ENCODE data around the gene NPR1.
"Not testable (repeated sequence)": the region's sequence is repeated elsewhere in the genome, so short reads cannot be mapped to it uniquely, and the experiment has no call there.

Gene NPR1

DNA sequence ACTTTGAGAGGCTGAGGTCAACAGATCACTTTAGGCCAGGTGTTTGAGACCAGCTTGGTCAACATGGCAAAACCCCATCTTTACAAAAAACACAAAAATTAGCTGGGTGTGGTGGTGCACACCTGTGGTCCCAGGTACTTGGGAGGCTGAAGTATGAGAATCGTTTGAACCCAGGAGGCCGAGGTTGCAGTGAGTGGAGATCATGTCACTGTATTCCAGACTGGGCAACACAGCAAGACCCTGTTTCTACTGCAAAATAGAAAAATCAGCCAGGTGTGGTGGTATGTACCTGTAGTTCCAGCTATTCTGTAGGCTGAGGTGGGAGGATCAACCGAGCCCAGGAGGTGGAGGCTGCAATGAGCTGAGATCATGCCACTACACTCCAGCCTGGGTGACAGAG lies 45.2 kb downstream of the NPR1 start:
- no peak for DNase-seq (ENCODE audit: low read depth in 2 of 2)

DNA sequence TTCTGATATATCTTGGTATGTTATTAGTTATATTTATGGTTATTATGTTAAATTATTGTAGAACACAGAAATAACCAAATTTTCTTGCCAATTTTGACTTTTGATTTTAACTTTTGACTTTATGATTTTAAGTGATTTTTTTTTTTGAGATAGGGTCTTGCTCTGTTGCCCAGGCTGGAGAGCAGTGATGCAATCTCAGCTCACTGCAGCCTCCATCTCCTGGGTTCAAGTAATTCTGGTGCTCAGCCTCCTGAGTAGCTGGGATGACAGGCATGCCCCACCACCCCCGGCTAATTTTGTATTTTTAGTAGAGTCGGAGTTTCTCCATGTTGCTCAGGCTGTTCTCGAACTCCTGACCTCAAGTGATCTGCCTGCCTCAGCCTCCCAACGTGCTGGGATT lies 46.1 kb downstream of the NPR1 start:
- not testable (repeated sequence) for DNase-seq (ENCODE audit: low read depth in 2 of 2)

DNA sequence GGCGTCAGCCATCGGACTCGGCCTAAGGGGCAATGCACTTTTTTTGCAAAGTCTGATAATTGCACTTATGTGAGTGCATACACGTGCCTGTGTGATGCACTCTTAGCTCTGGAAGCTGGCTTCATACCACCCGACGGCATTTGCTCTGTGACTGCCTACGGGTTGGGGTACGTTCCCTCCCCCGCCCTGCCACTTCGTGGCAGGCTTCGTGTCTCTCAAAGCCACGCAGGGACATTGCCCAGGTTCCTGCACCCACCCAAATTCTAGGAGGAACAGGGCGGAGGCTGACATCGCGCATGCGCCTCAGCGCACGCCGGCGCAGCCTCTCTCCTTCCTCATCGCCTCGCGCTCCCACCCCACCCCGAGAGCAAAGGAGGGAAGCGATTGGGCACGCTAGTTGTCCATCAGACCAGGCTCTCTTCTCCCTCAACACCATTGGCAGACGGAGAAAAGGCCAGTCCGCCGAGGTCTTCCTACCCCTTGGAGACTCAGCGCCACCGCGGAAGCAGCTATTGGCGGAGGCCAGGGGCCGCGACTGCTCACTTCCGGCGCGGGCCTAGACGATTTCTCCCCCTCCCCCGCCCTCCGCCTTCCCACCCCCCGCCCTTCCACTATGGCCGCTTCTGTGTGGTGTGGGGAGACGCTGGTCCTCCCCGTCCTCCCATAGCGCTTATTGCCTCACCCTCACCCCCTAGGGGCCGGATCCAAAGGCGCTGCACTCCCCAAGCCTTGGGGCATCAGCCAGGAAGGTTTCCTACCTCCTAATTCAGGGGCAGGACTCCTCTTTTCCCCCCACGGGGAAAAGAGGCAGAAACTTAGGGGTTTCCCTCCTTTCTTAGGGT lies 49.2 kb downstream of the NPR1 start, which contains the start of gene INTS3:
Gene INTS3 (plus strand): TSS at position 588 of the 842 bp plus-strand sequence. CDS start 585 bp downstream, outside the sequence.
- peak; percentile 96 to 99 for DNase-seq (ENCODE audit: low read depth in 2 of 2)

DNA sequence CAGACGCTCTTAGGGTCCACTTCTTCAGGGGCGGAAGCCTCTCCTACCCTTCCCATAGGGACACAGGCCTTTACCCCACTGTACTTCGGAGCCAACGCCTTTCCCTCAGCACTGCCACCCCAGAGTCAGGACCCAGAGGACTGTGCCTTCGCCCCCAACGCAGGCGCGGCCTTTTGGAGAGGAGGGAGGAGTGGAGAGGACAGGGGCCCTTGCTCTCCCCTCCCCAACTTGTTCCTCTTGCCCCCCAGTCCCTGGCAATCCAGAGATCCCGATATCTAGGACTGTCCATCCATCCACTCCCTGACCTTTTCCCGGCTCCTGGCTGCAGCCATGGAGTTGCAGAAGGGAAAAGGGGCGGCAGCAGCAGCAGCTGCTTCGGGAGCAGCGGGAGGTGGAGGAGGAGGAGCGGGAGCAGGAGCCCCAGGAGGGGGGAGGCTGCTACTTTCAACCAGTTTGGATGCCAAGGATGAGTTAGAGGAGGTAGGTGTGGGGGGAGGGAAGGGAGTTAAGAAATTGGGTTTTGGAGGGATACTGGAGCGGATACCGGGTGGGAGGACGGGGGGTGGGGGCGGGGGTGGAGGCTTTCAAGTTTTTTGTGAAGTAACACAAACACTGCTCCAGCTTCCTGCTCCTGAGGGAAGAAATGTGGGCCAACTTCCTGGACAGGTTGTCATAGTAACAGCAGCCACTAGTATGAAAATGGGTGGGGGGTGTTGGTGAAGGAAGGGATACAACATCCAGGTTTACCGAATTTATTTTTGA lies 50.0 kb downstream of the NPR1 start:
- peak; percentile 10 to 22 for DNase-seq (ENCODE audit: low read depth in 2 of 2)

DNA sequence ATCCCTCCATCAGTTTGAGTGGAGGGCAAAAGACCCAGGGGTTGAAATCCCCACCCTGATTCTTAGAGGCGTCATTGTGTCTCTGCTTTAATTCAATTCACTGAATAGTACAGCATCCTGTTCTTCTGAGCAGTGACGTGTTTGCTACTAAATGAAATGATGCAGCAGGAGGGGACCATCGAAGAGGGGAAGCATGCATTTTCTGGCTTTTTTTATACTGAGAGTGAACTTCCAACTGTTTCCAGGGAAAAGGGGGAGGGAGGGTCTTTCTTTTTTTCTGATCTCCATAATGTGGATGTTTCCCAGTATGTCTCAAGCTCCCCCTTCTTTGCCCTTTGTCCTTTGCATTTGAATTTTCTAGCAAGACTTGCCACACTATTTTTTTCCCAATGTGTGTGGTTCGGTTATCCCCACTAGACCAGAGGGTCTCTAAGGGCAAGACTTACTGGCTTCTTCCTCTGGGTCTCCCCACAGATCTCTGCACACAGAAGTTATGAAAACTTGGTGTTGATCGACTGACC lies 52.0 kb downstream of the NPR1 start:
- DNase-seq (ENCODE audit: low read depth in 2 of 2): no peak

DNA sequence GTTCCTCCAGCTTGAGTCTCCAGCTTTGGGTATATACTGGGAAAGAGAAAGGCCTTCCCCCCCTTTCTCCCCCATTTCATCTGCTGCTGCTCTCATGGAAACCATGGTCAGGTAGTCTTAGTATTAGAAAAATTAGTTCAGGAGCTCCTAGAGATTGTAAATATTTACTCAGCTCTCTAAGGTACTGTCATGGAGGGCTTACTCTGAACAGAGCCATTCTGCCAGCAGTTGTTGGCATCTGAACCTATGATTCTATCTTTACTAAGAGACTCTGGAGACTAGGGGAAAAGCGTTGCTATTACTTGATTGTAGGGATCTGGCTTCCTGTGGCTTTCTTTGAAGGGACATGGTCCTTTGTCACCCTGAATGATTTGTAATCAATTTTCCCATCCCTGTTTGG lies 55.5 kb downstream of the NPR1 start:
- DNase-seq (ENCODE audit: low read depth in 2 of 2): no peak

DNA sequence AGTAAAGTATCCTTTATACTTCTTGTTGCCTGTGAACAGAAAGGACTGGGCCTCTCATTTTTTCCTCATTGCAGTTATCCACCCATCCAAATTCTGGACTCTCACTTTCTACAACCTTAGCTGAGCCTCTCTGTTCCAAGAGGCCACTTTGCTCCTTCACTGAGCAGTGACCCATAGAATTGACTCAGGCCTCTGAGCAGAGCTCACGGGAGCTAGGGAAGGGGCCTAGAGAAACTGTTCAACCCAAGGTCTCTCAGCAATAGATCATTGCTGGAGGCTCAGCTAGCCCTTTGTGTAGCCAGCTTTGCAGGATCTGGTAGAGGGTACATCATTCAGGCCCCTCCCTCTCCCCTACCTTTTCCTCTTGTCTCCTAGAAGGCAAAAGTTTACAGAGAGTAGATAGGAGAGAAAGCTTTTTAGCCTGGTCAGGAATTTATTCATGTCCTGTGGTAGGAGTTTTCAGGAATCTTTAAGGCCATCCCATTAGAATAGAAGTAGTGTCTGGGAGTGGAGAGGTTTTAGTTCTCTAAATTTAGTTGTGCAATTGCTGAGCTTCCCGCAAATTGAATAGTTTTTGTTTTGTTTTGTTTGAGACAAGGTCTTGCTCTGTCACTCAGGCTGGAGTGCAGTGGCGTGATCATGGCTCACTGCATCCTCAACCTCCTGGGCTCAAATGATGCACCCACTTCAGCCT lies 56.1 kb downstream of the NPR1 start:
- no peak for DNase-seq (ENCODE audit: low read depth in 2 of 2)

DNA sequence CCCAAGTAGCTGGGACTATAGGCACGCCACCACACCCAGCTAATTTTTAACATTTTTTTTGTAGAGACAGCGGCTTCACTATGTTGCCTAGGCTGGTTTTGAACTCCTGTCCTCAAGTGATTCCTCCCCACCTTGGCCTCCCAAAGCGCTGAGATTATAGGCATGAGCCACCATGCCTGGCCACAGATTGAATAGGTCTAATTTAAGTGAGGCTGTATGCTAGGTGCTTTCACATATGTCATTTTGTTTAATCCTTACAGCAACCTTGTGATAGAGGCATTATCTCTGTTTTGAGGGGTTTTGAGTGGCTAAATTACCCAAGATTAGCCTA lies 56.6 kb downstream of the NPR1 start:
- DNase-seq (ENCODE audit: low read depth in 2 of 2): no peak

DNA sequence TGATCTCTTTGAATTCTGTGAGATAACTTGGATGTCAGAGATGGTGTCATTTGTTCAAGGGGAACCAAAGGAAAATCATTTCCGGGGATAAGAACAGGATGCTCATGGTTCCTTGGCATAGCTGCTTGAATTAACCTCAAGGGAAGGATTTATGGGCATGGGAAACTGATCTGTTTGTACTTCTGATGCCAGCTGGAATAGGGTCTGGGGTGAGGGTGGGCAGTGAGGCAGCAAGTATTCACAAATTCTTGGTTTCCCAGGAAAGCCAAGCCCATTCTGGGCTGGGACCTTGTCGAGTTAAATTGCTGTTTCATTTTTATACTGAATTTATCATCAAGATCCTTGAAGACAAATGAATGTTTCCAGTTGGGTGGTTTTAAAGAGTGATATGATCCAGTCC lies 63.5 kb downstream of the NPR1 start:
- no peak for DNase-seq (ENCODE audit: low read depth in 2 of 2)

DNA sequence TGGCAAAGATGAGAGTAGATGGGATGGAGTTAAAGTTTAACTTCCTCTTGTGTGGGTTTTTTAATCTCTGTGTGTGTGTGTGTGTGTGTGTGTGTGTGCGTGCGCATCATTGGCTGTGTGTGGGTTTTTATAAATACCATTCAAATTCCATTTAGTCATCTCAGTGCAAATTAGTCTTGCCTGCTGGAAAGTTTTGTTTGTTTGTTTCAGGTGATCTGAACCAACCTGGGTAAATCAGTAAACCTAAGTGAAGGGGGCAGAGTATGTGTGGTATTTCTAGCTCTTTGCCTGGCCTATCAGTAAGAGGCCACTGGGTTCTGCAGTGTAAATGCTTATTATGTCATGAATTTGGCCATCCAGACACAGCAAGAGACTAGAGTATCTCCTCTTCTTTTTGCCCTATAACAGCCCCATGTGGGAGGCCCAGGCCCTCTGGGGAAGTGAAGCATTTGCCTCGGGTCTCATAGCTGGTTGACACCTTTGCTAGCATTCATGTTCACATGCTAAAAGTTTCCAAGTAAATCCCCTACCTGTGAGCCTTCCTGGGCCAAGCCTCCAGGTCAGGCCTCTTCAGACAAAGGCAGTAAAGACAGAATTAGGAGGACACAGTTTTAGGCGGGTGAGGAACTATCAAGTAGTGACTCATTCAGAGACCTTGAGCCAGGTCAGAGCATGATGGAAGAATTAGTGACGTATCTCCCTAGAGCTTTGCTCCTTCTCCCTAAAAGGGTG lies 64.1 kb downstream of the NPR1 start:
- DNase-seq (ENCODE audit: low read depth in 2 of 2): no peak
